GM12878 (cell line): Measurements from ENCODE around the gene RSKR. TPM values are rescaled to one million over a fixed set of nuclear protein-coding genes. Genes with fewer than 3 reads are reported as not detected.

ENCODE experiments used
- ATAC-seq: fragments of 200-7000 bp; cut with Tn5 transposase; 3 replicates; pipeline ENCODE4 v1.9.1; 2020; ENCODE audit warnings: mild to moderate bottlenecking, moderate library complexity
- BruUV-seq: library from RNA; stranded (reverse); fragments of 400-500 nt; replicated peaks from 2 replicates; lab custom pipeline; 2021; lab: Mats Ljungman, UMichigan
- CTCF ChIA-PET: fragments of 300-600 bp; sonication (Branson Sonifier 250); formaldehyde crosslinking; extraction: SDS; loops from one replicate; lab custom pipeline; 2021; ENCODE audit warnings: inconsistent platforms; lab: Yijun Ruan, JAX
- POLR2A ChIA-PET: fragments of 350-600 bp; formaldehyde crosslinking; extraction: SDS; loops from one replicate; lab custom pipeline; 2021; ENCODE audit warnings: inconsistent platforms; lab: Charles Lee
- RAD21 ChIA-PET: fragments of 300-600 bp; sonication (Branson Sonifier 250); formaldehyde crosslinking; loops from one replicate; lab custom pipeline; 2023; ENCODE audit warnings: antibody characterized with exemption; ENCODE audit not compliant: unreplicated experiment; lab: Charles Lee
- SMC1A ChIA-PET: fragments of 300-600 bp; sonication (Branson Sonifier 250); formaldehyde crosslinking; loops from one replicate; lab custom pipeline; 2023; ENCODE audit not compliant: unreplicated experiment, uncharacterized antibody; lab: Charles Lee
- DNase-seq: peaks from one replicate; pipeline ENCODE4 v3.0.0-alpha.2; 2011; ENCODE audit warnings: low read depth, low spot score
- FAIRE-seq: peaks from 3 replicates; lab custom pipeline; 2011; peaks lifted over from hg19 to GRCh38; lab: Jason Lieb, UNC
- H2AFZ ChIP-seq: 2 replicates; pipeline ENCODE4 v1.6.0; 2011; ENCODE audit warnings: low read depth, low read length, control low read depth; ENCODE audit not compliant: control insufficient read depth
- H3K27ac ChIP-seq: 2 replicates; pipeline ENCODE4 v1.5.1; 2011; ENCODE audit warnings: control low read depth; ENCODE audit not compliant: control insufficient read depth, insufficient read depth
- H3K27me3 ChIP-seq, 2 experiments: replicated peaks in 1 of 2; 2 replicates each; pipeline versions ENCODE4 v1.6.0 to v1.6.1; 2011; ENCODE audit warnings: low read length in 1 of 2; ENCODE audit not compliant: control insufficient read depth in 2 of 2, insufficient read depth in 2 of 2
- H3K36me3 ChIP-seq, 2 experiments: 2 replicates each; pipeline ENCODE4 v1.5.1; 2011; ENCODE audit warnings: low read length in 1 of 2; ENCODE audit not compliant: control insufficient read depth in 2 of 2, insufficient read depth in 2 of 2
- H3K4me1 ChIP-seq: 2 replicates; pipeline ENCODE4 v1.6.1; 2011; ENCODE audit warnings: mild to moderate bottlenecking, low read length, moderate library complexity, mixed read lengths; ENCODE audit not compliant: control insufficient read depth, insufficient read depth
- H3K4me2 ChIP-seq: 2 replicates; pipeline ENCODE4 v1.6.0; 2011; ENCODE audit warnings: control low read depth; ENCODE audit not compliant: control insufficient read depth, insufficient read depth
- H3K4me3 ChIP-seq: fragments of 200-600 bp; sonication (generic); 2 replicates; pipeline ENCODE4 v1.5.1; 2016
- H3K79me2 ChIP-seq: 2 replicates; pipeline ENCODE4 v1.6.0; 2011; ENCODE audit warnings: low read length; ENCODE audit not compliant: control insufficient read depth, insufficient read depth
- H3K9ac ChIP-seq: 2 replicates; pipeline ENCODE4 v1.8.0; 2011; ENCODE audit warnings: low read length, control low read depth, mixed read lengths; ENCODE audit not compliant: control insufficient read depth, insufficient read depth
- H3K9me3 ChIP-seq: replicated peaks from 3 replicates; pipeline ENCODE4 v1.5.1; 2011; ENCODE audit warnings: mild to moderate bottlenecking, low read length; ENCODE audit not compliant: control insufficient read depth, insufficient read depth
- H4K20me1 ChIP-seq: 2 replicates; pipeline ENCODE4 v1.6.0; 2011; ENCODE audit not compliant: control insufficient read depth, insufficient read depth
- ASH2L ChIP-seq: fragments of 300-600, 200-600 bp; sonication (generic); IDR thresholded peaks from 2 replicates; pipeline ENCODE4 v1.6.1; 2017; ENCODE audit warnings: low read depth, mild to moderate bottlenecking, borderline replicate concordance
- GATAD2B ChIP-seq: fragments of 450-650 bp; conservative IDR thresholded peaks from 2 replicates; pipeline ENCODE4 v1.6.1; 2017; ENCODE audit warnings: low read depth, mild to moderate bottlenecking, moderate library complexity
- HDAC2 ChIP-seq: fragments of 200-600 bp; sonication (generic); IDR thresholded peaks from 2 replicates; pipeline ENCODE4 v1.6.1; 2017
- PAX8 ChIP-seq: fragments of 450-650 bp; IDR thresholded peaks from 2 replicates; pipeline ENCODE4 v1.6.1; 2017; ENCODE audit warnings: mild to moderate bottlenecking, moderate library complexity
- RBBP5 ChIP-seq: fragments of 200-600 bp; sonication (generic); conservative IDR thresholded peaks from 2 replicates; pipeline ENCODE4 v1.6.1; 2016
- RELA ChIP-seq: fragments of 450-650 bp; IDR thresholded peaks from 2 replicates; pipeline ENCODE4 v1.8.0; 2014; ENCODE audit warnings: borderline replicate concordance; ENCODE audit not compliant: partially characterized antibody
- SIX5 ChIP-seq: IDR thresholded peaks from 2 replicates; pipeline ENCODE4 v1.6.1; 2011; ENCODE audit warnings: mild to moderate bottlenecking, low read depth, low read length, moderate library complexity; ENCODE audit not compliant: severe bottlenecking
- SPI1 ChIP-seq: IDR thresholded peaks from 2 replicates; pipeline ENCODE4 v1.6.1; 2011; ENCODE audit warnings: low read depth, mild to moderate bottlenecking, low read length, moderate library complexity, borderline replicate concordance; ENCODE audit not compliant: insufficient read depth
- STAT3 ChIP-seq: IDR thresholded peaks from 2 replicates; pipeline ENCODE4 v1.6.1; 2011; ENCODE audit warnings: low read depth, low read length, improper control_type of control experiment
- TAF1 ChIP-seq: IDR thresholded peaks from 2 replicates; pipeline ENCODE4 v1.6.1; 2011; ENCODE audit warnings: mild to moderate bottlenecking, low read depth, low read length, borderline replicate concordance
- YBX1 ChIP-seq: fragments of 450-650 bp; IDR thresholded peaks from 2 replicates; pipeline ENCODE4 v1.6.1; 2016; ENCODE audit warnings: antibody characterized with exemption
- WGBS: methylation state at CpG from one replicate; pipeline ENCODE4 v1.1.6; 2016; ENCODE audit warnings: low lambda C conversion rate; ENCODE audit not compliant: insufficient replicate concordance, insufficient coverage; ENCODE audit errors: missing lambda C conversion rate; 5-methylcytosine and 5-hydroxymethylcytosine counted together
- in situ Hi-C: fragments of 300-500 bp; cut with MboI; formaldehyde crosslinking; loops from 9 replicates; pipeline ENCODE4 v1.14.3; 2018; ENCODE audit warnings: mixed read lengths
- intact Hi-C: fragments of 100-400 bp; cut with micrococcal nuclease; formaldehyde crosslinking; loops from one replicate; pipeline ENCODE4 v1.14.2; 2022; ENCODE audit not compliant: unreplicated experiment
- polyA plus RNA-seq, 11 experiments: library from polyadenylated mRNA; depleted of rRNA in 4 of 11; unstranded in 6 of 11; stranded (reverse) in 5 of 11; fragments of >200 nt; fragmentation: Nextera tagmentation in 4 of 11; fragmentation: Illumina TruSeq in 1 of 11; extraction: Ambion mirVana in 4 of 11; extraction: Trizol in 1 of 11; gene quantifications; 1 replicate in 1 of 11; 2 replicates in 10 of 11; pipeline versions ENCODE4 v1.2.1 to v1.2.3, GENCODE V29; 2011 to 2016; ENCODE audit warnings: inconsistent platforms in 2 of 11, missing spikeins in 2 of 11, low read depth in 1 of 11
- total RNA-seq, 4 experiments: library from RNA; depleted of rRNA in 3 of 4; stranded (reverse); fragments of >200 nt in 3 of 4; fragmentation: Illumina TruSeq in 1 of 4; extraction: Trizol in 1 of 4; gene quantifications; 2 replicates each; pipeline versions ENCODE4 v1.2.1 to v1.2.3, GENCODE V29; 2013 to 2021
- TF ChIP-seq, protein P1 (sequence below): fragments of 450-650 bp; IDR thresholded peaks from 2 replicates; pipeline ENCODE4 v1.6.1; 2016; ENCODE audit warnings: mild to moderate bottlenecking
- TF ChIP-seq, protein P2 (sequence below): fragments of 450-650 bp; IDR thresholded peaks from 2 replicates; pipeline ENCODE4 v1.6.1; 2017; ENCODE audit warnings: antibody characterized with exemption, mild to moderate bottlenecking, moderate library complexity

Gene RSKR
- total and polyA plus RNA-seq, 10 of the 15 experiments (the other 5 are each of a cell fraction or from before 2014, with no cell fraction given), result 0.52 to 22.4 (median 8.7) TPM

DNA sequence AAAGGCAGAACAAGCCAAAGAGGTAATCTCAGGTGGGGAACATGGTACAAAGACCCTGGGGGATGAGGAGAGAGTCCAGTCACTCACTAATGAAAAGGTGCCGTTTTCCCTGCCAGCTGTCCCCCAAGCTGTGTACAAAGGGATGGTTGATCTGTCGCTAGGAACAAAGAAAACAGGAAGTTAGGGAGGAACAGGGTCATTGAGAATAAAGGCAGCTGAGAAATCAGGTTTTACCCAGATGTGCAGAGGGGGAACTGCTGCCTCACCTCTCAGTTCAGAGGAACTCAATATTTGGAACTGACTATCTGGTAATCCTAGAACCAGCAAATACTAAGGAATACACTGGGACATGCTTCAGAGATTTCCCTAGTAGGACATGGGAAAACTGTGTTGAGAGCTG lies 1.5 kb downstream of the RSKR start:
- SMC1A ChIA-PET, result interaction anchor here (1.0 to 2.8 kb wide), 7 partner anchors 8 to 116 kb away, joined by 3 to 18 read pairs (median 5); partner anchors contain the start of gene PIGS
- no peak overlapping the region for H2AFZ ChIP-seq
- ATAC-seq, result no peak
- 18% methylated on average over 2 of the region's 2 CpGs for WGBS
- CTCF ChIA-PET, result interaction anchor here (0.7 to 8.2 kb wide), 19 partner anchors 10 to 120 kb away, joined by 3 to 88 read pairs (median 6); partner anchors contain the start of genes ALDOC, BLTP2, SPAG5 and UNC119
- no peak for DNase-seq
- H3K36me3 ChIP-seq, result peaks cover 32 to 46% of the 10 kb centered on the region in 2 experiments
- H4K20me1 ChIP-seq, result no peaks in the 10 kb centered on the region
- POLR2A ChIA-PET, result interaction anchor here (0.8 to 2.2 kb wide), 6 partner anchors 12 to 63 kb away, joined by 3 to 12 read pairs (median 4); partner anchors contain the start of gene ALDOC
- H3K27me3 ChIP-seq, result no peaks in the 10 kb centered on the region
- H3K4me2 ChIP-seq, result no peak overlapping the region
- intact Hi-C loops (no loop called here), in situ Hi-C loops (no loop called here)
- RAD21 ChIA-PET, result interaction anchor here (0.9 to 3.2 kb wide), 8 partner anchors 13 to 117 kb away, joined by 3 to 24 read pairs (median 8); partner anchors contain the start of genes ALDOC and PIGS
- no peaks in the 10 kb centered on the region for H3K9me3 ChIP-seq
- no peaks in the 10 kb centered on the region for H3K79me2 ChIP-seq
- FAIRE-seq, result no peak
- TF ChIP-seq RBBP5, result no peak
- no peak for TF ChIP-seq YBX1
- TF ChIP-seq, protein P1, sequence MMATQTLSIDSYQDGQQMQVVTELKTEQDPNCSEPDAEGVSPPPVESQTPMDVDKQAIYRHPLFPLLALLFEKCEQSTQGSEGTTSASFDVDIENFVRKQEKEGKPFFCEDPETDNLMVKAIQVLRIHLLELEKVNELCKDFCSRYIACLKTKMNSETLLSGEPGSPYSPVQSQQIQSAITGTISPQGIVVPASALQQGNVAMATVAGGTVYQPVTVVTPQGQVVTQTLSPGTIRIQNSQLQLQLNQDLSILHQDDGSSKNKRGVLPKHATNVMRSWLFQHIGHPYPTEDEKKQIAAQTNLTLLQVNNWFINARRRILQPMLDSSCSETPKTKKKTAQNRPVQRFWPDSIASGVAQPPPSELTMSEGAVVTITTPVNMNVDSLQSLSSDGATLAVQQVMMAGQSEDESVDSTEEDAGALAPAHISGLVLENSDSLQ, result no peak
- TF ChIP-seq RELA, result no peak
- TF ChIP-seq TAF1, result no peak
- TF ChIP-seq PAX8, result no peak
- no peak for TF ChIP-seq GATAD2B
- TF ChIP-seq ASH2L, result no peak
- TF ChIP-seq SIX5, result no peak
- no peak for TF ChIP-seq STAT3
- TF ChIP-seq HDAC2, result no peak
- TF ChIP-seq, protein P2, sequence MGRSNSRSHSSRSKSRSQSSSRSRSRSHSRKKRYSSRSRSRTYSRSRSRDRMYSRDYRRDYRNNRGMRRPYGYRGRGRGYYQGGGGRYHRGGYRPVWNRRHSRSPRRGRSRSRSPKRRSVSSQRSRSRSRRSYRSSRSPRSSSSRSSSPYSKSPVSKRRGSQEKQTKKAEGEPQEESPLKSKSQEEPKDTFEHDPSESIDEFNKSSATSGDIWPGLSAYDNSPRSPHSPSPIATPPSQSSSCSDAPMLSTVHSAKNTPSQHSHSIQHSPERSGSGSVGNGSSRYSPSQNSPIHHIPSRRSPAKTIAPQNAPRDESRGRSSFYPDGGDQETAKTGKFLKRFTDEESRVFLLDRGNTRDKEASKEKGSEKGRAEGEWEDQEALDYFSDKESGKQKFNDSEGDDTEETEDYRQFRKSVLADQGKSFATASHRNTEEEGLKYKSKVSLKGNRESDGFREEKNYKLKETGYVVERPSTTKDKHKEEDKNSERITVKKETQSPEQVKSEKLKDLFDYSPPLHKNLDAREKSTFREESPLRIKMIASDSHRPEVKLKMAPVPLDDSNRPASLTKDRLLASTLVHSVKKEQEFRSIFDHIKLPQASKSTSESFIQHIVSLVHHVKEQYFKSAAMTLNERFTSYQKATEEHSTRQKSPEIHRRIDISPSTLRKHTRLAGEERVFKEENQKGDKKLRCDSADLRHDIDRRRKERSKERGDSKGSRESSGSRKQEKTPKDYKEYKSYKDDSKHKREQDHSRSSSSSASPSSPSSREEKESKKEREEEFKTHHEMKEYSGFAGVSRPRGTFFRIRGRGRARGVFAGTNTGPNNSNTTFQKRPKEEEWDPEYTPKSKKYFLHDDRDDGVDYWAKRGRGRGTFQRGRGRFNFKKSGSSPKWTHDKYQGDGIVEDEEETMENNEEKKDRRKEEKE, result no peak
- TF ChIP-seq SPI1, result no peak
- H3K27ac ChIP-seq, result no peak overlapping the region; the same call in 1 of the 2 replicates
- no peak overlapping the region for H3K9ac ChIP-seq
- BruUV-seq, result no TSS peak
- no peak overlapping the region for H3K4me3 ChIP-seq
- no peaks in the 10 kb centered on the region; the same call in none of the 2 replicates for H3K4me1 ChIP-seq
